ENCODE data around the gene RAB6B.

DNA sequence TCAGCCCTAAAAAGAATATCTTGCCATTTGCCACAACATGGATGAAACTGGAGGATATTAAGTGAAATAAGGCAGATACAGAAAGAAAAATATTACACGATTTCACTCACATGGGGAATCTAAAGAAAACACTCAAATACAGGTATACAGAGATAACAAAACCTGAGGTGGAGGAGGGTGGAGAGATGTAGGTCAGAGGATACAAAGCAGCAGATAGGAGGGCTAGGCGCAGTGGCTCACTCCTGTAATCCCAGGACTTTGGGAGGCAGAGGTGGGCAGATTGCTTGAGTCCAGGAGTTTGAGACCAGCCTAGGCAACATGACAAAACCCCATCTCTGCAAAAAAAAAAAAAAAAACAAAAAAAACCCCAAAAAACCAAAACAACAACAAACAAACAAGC is 113.2 kb downstream of the RAB6B start:
- no peak for TF ChIP-seq EZH2 (IDR thresholded peaks at IDR 0.05; ENCODE audit: borderline replicate concordance, low read depth, low read length, poor library complexity, severe bottlenecking)
- TF ChIP-seq, protein P1, sequence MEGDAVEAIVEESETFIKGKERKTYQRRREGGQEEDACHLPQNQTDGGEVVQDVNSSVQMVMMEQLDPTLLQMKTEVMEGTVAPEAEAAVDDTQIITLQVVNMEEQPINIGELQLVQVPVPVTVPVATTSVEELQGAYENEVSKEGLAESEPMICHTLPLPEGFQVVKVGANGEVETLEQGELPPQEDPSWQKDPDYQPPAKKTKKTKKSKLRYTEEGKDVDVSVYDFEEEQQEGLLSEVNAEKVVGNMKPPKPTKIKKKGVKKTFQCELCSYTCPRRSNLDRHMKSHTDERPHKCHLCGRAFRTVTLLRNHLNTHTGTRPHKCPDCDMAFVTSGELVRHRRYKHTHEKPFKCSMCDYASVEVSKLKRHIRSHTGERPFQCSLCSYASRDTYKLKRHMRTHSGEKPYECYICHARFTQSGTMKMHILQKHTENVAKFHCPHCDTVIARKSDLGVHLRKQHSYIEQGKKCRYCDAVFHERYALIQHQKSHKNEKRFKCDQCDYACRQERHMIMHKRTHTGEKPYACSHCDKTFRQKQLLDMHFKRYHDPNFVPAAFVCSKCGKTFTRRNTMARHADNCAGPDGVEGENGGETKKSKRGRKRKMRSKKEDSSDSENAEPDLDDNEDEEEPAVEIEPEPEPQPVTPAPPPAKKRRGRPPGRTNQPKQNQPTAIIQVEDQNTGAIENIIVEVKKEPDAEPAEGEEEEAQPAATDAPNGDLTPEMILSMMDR (conservative IDR thresholded peaks at IDR 0.05; ENCODE audit: low read depth, low read length): no peak
